H1 (cell line): ENCODE measurements around the gene GPR137. TPM values are rescaled to one million over a fixed set of nuclear protein-coding genes. Genes with fewer than 3 reads are reported as not detected.

Source experiments
- CTCF ChIA-PET: fragments of 300-600 bp; sonication (Branson Sonifier 250); formaldehyde crosslinking; loops from one replicate; lab custom pipeline; 2021; ENCODE audit not compliant: partially characterized antibody; lab: Charles Lee
- POLR2A ChIA-PET: fragments of 300-600 bp; sonication (Branson Sonifier 250); formaldehyde crosslinking; loops from one replicate; lab custom pipeline; 2021; ENCODE audit warnings: inconsistent platforms; ENCODE audit not compliant: partially characterized antibody; lab: Charles Lee
- DNase-seq, 2 experiments: peaks; one replicate each; pipeline versions ENCODE4 v3.0.0 to v3.0.0-alpha.2; 2010 to 2022; ENCODE audit warnings: low spot score in 2 of 2, low read depth in 1 of 2, mixed read lengths in 1 of 2
- FAIRE-seq: peaks from 2 replicates; lab custom pipeline; 2011; peaks lifted over from hg19 to GRCh38; lab: Jason Lieb, UNC
- H2AFZ ChIP-seq: 2 replicates; pipeline ENCODE4 v1.8.1; 2012; ENCODE audit warnings: low read length, inconsistent platforms
- H2AK5ac ChIP-seq: 2 replicates; pipeline ENCODE4 v1.6.1; 2013; ENCODE audit warnings: low read depth, low read length
- H2BK120ac ChIP-seq: replicated peaks from 2 replicates; pipeline ENCODE3; 2013; ENCODE audit warnings: low read depth, low read length, inconsistent platforms
- H2BK12ac ChIP-seq: 2 replicates; pipeline ENCODE4 v1.6.1; 2013; ENCODE audit warnings: low read depth, low read length
- H2BK15ac ChIP-seq: 2 replicates; pipeline ENCODE4 v1.6.1; 2013; ENCODE audit warnings: low read length
- H2BK20ac ChIP-seq: 2 replicates; pipeline ENCODE4 v1.6.1; 2013; ENCODE audit warnings: low read length
- H2BK5ac ChIP-seq: 2 replicates; pipeline ENCODE4 v1.6.1; 2013; ENCODE audit warnings: low read depth, low read length
- H3K14ac ChIP-seq: 2 replicates; pipeline ENCODE4 v1.6.1; 2013; ENCODE audit warnings: inconsistent platforms; ENCODE audit not compliant: insufficient read length
- H3K18ac ChIP-seq: 2 replicates; pipeline ENCODE4 v1.6.1; 2013; ENCODE audit warnings: low read length; ENCODE audit errors: extremely low read depth
- H3K23ac ChIP-seq: 2 replicates; pipeline ENCODE4 v1.6.1; 2013; ENCODE audit warnings: inconsistent platforms; ENCODE audit not compliant: insufficient read length
- H3K23me2 ChIP-seq: 2 replicates; pipeline ENCODE4 v1.6.1; 2013; ENCODE audit warnings: low read depth, low read length
- H3K27ac ChIP-seq: 2 replicates; pipeline ENCODE4 v1.6.1; 2011; ENCODE audit warnings: low read depth, low read length, inconsistent platforms
- H3K27me3 ChIP-seq, 4 experiments: replicated peaks in 1 of 4; 1 replicate in 1 of 4; 2 replicates in 3 of 4; pipeline versions ENCODE4 v1.6.1 to v1.8.1; 2011 to 2013; ENCODE audit warnings: low read length in 3 of 4, mild to moderate bottlenecking in 3 of 4, inconsistent platforms in 2 of 4, mixed read lengths in 2 of 4, moderate library complexity in 1 of 4; ENCODE audit not compliant: control insufficient read depth in 3 of 4, insufficient read depth in 3 of 4; ENCODE audit errors: extremely low read depth in 1 of 4
- H3K36me3 ChIP-seq, 4 experiments: 2 replicates each; pipeline versions ENCODE4 v1.6.1 to v1.8.1; 2011 to 2013; ENCODE audit warnings: mild to moderate bottlenecking in 4 of 4, low read length in 3 of 4, moderate library complexity in 2 of 4, control low read depth in 1 of 4, inconsistent platforms in 1 of 4; ENCODE audit not compliant: insufficient read depth in 4 of 4, control insufficient read depth in 2 of 4
- H3K4ac ChIP-seq: replicated peaks from 2 replicates; pipeline ENCODE3; 2013; ENCODE audit warnings: low read length, low read depth, mixed read lengths, inconsistent platforms; ENCODE audit not compliant: insufficient read length
- H3K4me1 ChIP-seq, 4 experiments: replicated peaks in 1 of 4; 1 replicate in 1 of 4; 2 replicates in 3 of 4; pipeline versions ENCODE4 v1.6.1 to v1.8.1; 2011 to 2013; ENCODE audit warnings: low read length in 3 of 4, inconsistent platforms in 2 of 4, mixed read lengths in 1 of 4; ENCODE audit not compliant: insufficient read depth in 4 of 4, control insufficient read depth in 3 of 4
- H3K4me2 ChIP-seq, 2 experiments: 2 replicates each; pipeline versions ENCODE4 v1.6.1 to v1.8.1; 2011 to 2013; ENCODE audit warnings: low read depth in 2 of 2, low read length in 2 of 2, control low read depth in 1 of 2, inconsistent platforms in 1 of 2, mild to moderate bottlenecking in 1 of 2; ENCODE audit not compliant: insufficient read depth in 1 of 2
- H3K4me3 ChIP-seq, 4 experiments: fragments of 200-600, 300-600 bp in 1 of 4; sonication (generic), shearing (Covaris generic), sonication (Bioruptor Twin) in 1 of 4; 2 replicates each; pipeline versions ENCODE4 v1.5.1 to v1.8.1; 2011 to 2016; ENCODE audit warnings: low read length in 4 of 4, low read depth in 3 of 4, control low read depth in 2 of 4, inconsistent platforms in 2 of 4, mild to moderate bottlenecking in 2 of 4, mixed read lengths in 1 of 4, moderate library complexity in 1 of 4; ENCODE audit not compliant: insufficient read depth in 2 of 4; ENCODE audit errors: extremely low read depth in 1 of 4
- H3K56ac ChIP-seq: replicated peaks from 2 replicates; pipeline ENCODE3; 2013; ENCODE audit warnings: low read depth, mild to moderate bottlenecking, mixed read lengths, low read length, inconsistent platforms; ENCODE audit not compliant: insufficient read length
- H3K79me1 ChIP-seq: 2 replicates; pipeline ENCODE4 v1.6.1; 2013; ENCODE audit warnings: low read depth, low read length, control low read depth
- H3K79me2 ChIP-seq, 2 experiments: 2 replicates each; pipeline versions ENCODE4 v1.6.1 to v1.8.1; 2012 to 2013; ENCODE audit warnings: low read length in 2 of 2, mild to moderate bottlenecking in 2 of 2, inconsistent platforms in 1 of 2; ENCODE audit not compliant: insufficient read depth in 2 of 2, control insufficient read depth in 1 of 2
- H3K9ac ChIP-seq, 4 experiments: replicated peaks in 1 of 4; 1 replicate in 1 of 4; 2 replicates in 3 of 4; pipeline versions ENCODE4 v1.6.1 to v1.8.1; 2011 to 2013; ENCODE audit warnings: low read depth in 3 of 4, low read length in 3 of 4, control low read depth in 2 of 4, mild to moderate bottlenecking in 2 of 4, moderate library complexity in 2 of 4, inconsistent platforms in 1 of 4; ENCODE audit errors: extremely low read depth in 1 of 4
- H3K9me3 ChIP-seq, 2 experiments: 2 replicates each; pipeline versions ENCODE4 v1.6.1 to v1.8.1; 2012 to 2013; ENCODE audit warnings: mild to moderate bottlenecking in 2 of 2, moderate library complexity in 2 of 2, control low read depth in 1 of 2, inconsistent platforms in 1 of 2, low read depth in 1 of 2, low read length in 1 of 2, mixed read lengths in 1 of 2; ENCODE audit not compliant: insufficient read depth in 2 of 2
- H4K20me1 ChIP-seq, 2 experiments: replicated peaks in 1 of 2; 2 replicates each; pipeline versions ENCODE3 to v1.8.1; 2011 to 2013; ENCODE audit warnings: inconsistent platforms in 2 of 2, low read length in 2 of 2, mild to moderate bottlenecking in 1 of 2; ENCODE audit not compliant: insufficient read depth in 2 of 2, control insufficient read depth in 1 of 2
- H4K5ac ChIP-seq: 2 replicates; pipeline ENCODE4 v1.6.1; 2013; ENCODE audit warnings: low read length, low read depth, mixed read lengths, inconsistent platforms; ENCODE audit not compliant: insufficient read length
- H4K8ac ChIP-seq: 2 replicates; pipeline ENCODE4 v1.8.0; 2013; ENCODE audit warnings: mild to moderate bottlenecking, moderate library complexity, low read length, inconsistent platforms; ENCODE audit not compliant: insufficient read depth; ENCODE audit errors: extremely low read depth
- H4K91ac ChIP-seq: replicated peaks from 2 replicates; pipeline ENCODE3; 2013; ENCODE audit warnings: low read length, mixed read lengths, inconsistent platforms; ENCODE audit not compliant: insufficient read length
- EZH2 ChIP-seq: fragments of 200-600 bp; sonication (generic); IDR thresholded peaks from 2 replicates; pipeline ENCODE4 v1.7.1; 2012; ENCODE audit warnings: low read depth, mild to moderate bottlenecking, moderate library complexity, low read length, inconsistent platforms; ENCODE audit not compliant: severe bottlenecking
- SP4 ChIP-seq: IDR thresholded peaks from 2 replicates; pipeline ENCODE4 v1.6.1; 2012; ENCODE audit warnings: low read length, inconsistent platforms
- WGBS, 2 experiments: shearing (Covaris generic) in 1 of 2; methylation state at CpG; one replicate each; pipeline versions ENCODE4 v1.1.6 to v1.1.7; 2013 to 2015; ENCODE audit warnings: low lambda C conversion rate in 2 of 2, mixed read lengths in 2 of 2, inconsistent platforms in 1 of 2, low coverage in 1 of 2, missing lambda C conversion rate in 1 of 2; ENCODE audit not compliant: insufficient replicate concordance in 2 of 2, insufficient coverage in 1 of 2, insufficient read length in 1 of 2; ENCODE audit errors: extremely low coverage in 1 of 2, missing lambda C conversion rate in 1 of 2; 5-methylcytosine and 5-hydroxymethylcytosine counted together
- polyA plus RNA-seq, 7 experiments: library from polyadenylated mRNA; depleted of rRNA in 3 of 7; stranded (reverse) in 5 of 7; unstranded in 2 of 7; fragments of >200 nt in 5 of 7; fragments of 200-250 nt in 2 of 7; gene quantifications; 1 replicate in 5 of 7; 2 replicates in 1 of 7; 4 replicates in 1 of 7; pipeline versions ENCODE4 v1.2.1 to v1.2.3, GENCODE V29; 2011 to 2013; ENCODE audit warnings: missing spikeins in 2 of 7, mixed read lengths in 2 of 7
- total RNA-seq: library from RNA; stranded (reverse); fragmentation: NEBNext Ultra II Directional; extraction: Animal tissue kit (Norgen Biotek cat#: 25700); gene quantifications from 2 replicates; pipeline ENCODE4 v1.2.1, GENCODE V29; 2021
- TF ChIP-seq, protein P1 (sequence below), 3 experiments: IDR thresholded peaks; 1 replicate in 2 of 3; 2 replicates in 1 of 3; pipeline versions ENCODE4 v1.5.1 to v1.6.1; 2011; ENCODE audit warnings: low read length in 3 of 3, mild to moderate bottlenecking in 3 of 3, inconsistent platforms in 2 of 3, low read depth in 1 of 3, moderate library complexity in 1 of 3; ENCODE audit not compliant: insufficient read depth in 1 of 3; ENCODE audit errors: control extremely low read depth in 1 of 3

The GPR137 gene
- total and polyA plus RNA-seq, 2 of the 8 experiments (the other 6 are each of a cell fraction or from before 2014, with no cell fraction given) = 36.2 to 37.8 TPM

DNA sequence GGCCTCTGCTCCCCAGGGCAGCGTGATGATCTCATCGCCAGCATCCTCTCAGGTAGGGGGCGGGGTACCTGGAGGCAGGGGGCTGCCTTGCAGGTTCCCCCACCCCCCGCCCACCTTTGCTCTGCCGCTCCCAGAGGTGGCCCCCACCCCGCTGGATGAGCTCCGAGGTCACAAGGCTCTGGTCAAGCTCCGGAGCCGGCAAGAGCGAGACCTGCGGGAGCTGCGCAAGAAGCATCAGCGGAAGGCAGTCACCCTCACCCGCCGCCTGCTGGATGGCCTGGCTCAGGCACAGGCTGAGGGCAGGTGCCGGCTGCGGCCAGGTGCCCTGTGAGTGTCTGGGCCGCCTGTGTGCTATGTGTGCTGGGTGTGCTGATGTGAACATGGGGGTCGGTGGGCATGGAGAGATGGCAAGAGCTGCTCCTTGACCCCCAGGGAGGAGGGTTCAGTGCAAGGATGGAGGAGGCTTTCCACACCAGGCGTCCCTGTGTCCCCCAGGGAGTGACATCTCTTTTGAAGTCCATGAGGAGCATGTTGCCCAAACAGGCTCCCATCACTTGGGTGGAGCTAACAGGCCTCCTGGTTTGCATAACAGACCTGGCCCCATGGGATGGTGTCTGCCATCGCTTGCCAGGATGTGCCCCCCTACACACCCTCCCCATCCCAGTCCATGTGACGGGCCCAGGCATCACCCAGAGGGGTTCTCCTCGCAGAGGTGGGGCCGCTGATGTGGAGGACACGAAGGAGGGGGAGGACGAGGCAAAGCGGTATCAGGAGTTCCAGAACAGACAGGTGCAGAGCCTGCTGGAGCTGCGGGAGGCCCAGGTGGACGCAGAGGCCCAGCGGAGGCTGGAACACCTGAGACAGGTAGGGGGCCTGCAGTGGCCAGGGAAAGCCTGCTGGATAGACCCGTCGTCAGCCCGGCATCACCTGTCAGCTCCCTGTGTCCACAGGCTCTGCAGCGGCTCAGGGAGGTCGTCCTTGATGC lies 20.2 kb upstream of the GPR137 start:
- Histone ChIP-seq H3K79me2 (no peaks in the 10 kb centered on the region), H2AK5ac (no peak overlapping the region)
- POLR2A ChIA-PET = interaction anchor here (0.6 to 11.9 kb wide), 7 partner anchors 9 to 95 kb away, joined by 3 to 352 read pairs (median 4); partner anchors contain the start of genes FKBP2, PLCB3 and PPP1R14B
- TF ChIP-seq SP4 (no peak), EZH2 (no peak)
- TF ChIP-seq, protein P1, sequence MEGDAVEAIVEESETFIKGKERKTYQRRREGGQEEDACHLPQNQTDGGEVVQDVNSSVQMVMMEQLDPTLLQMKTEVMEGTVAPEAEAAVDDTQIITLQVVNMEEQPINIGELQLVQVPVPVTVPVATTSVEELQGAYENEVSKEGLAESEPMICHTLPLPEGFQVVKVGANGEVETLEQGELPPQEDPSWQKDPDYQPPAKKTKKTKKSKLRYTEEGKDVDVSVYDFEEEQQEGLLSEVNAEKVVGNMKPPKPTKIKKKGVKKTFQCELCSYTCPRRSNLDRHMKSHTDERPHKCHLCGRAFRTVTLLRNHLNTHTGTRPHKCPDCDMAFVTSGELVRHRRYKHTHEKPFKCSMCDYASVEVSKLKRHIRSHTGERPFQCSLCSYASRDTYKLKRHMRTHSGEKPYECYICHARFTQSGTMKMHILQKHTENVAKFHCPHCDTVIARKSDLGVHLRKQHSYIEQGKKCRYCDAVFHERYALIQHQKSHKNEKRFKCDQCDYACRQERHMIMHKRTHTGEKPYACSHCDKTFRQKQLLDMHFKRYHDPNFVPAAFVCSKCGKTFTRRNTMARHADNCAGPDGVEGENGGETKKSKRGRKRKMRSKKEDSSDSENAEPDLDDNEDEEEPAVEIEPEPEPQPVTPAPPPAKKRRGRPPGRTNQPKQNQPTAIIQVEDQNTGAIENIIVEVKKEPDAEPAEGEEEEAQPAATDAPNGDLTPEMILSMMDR (IDR thresholded peaks at IDR 0.05; ENCODE audit: control extremely low read depth in 1 of 3, insufficient read depth in 1 of 3, low read depth in 1 of 3, low read length in 3 of 3) = no peak
- TF ChIP-seq, all 59 proteins: peak for 0
- H3K4me1 ChIP-seq = peaks cover 0 to 11% (median 4%) of the 10 kb centered on the region in 4 experiments; a peak in 5 of 7 replicates
- H3K14ac ChIP-seq = no peak overlapping the region
- no peaks in the 10 kb centered on the region for H3K9me3 ChIP-seq
- H4K91ac ChIP-seq = no peak overlapping the region
- 92% methylated on average over 30 of the region's 35 CpGs; no CpG with 5 or more reads in 1 of the 2 experiments for WGBS, 2 experiments
- H4K5ac ChIP-seq = no peak overlapping the region
- no peak overlapping the region for H3K23ac ChIP-seq
- H2BK5ac ChIP-seq = no peak overlapping the region
- no peak overlapping the region for H2AFZ ChIP-seq
- H4K20me1 ChIP-seq = peaks cover 4 to 13% of the 10 kb centered on the region in 2 experiments
- no peak overlapping the region for H2BK120ac ChIP-seq
- H3K27me3 ChIP-seq = no peaks in the 10 kb centered on the region
- CTCF ChIA-PET = interaction anchor here (0.6 to 8.5 kb wide), 11 partner anchors 9 to 841 kb away, joined by 3 to 102 read pairs (median 4); partner anchors contain the start of genes BAD, CATSPERZ, PLCB3 and PPP1R14B
- H3K27ac ChIP-seq = no peak overlapping the region
- no peak for FAIRE-seq
- no peak for DNase-seq
- H4K8ac ChIP-seq = no peak overlapping the region
- no peak overlapping the region for H2BK15ac ChIP-seq
- no peak overlapping the region for H3K4me3 ChIP-seq
- no peaks in the 10 kb centered on the region for H3K79me1 ChIP-seq
- no peak overlapping the region for H3K4me2 ChIP-seq
- H3K23me2 ChIP-seq = peaks cover 2% of the 10 kb centered on the region
- no peak overlapping the region for H3K9ac ChIP-seq
- H3K4ac ChIP-seq = no peak overlapping the region
- H2BK20ac ChIP-seq = no peak overlapping the region
- H3K18ac ChIP-seq = no peak overlapping the region
- peaks cover 10 to 56% (median 23%) of the 10 kb centered on the region in 4 experiments for H3K36me3 ChIP-seq
- no peak overlapping the region for H3K56ac ChIP-seq
- no peak overlapping the region for H2BK12ac ChIP-seq
